ENCODE measurements around the gene TNFRSF9.

The TNFRSF9 gene

GRCh38 chr1:7940034-7940433 is 605 bp downstream of the TNFRSF9 start:
- Histone ChIP-seq H3K36me3 (ENCODE audit: insufficient read depth) (no peaks in the 10 kb centered on the region), H3K4me1 (ENCODE audit: low read depth, poor library complexity, severe bottlenecking) (no peaks in the 10 kb centered on the region), H4K20me1 (ENCODE audit: insufficient read depth) (no peaks in the 10 kb centered on the region), H3K79me2 (ENCODE audit: insufficient read depth, low read depth) (no peaks in the 10 kb centered on the region), H2AFZ (ENCODE audit: low read depth) (no peak overlapping the region), H3K4me2 (no peak overlapping the region), H3K4me3 (IDR thresholded peaks at IDR 0.05; ENCODE audit: insufficient read depth, low read depth, low read length) (no peak overlapping the region), H3K27me3 (ENCODE audit: insufficient read depth, low read depth) (no peaks in the 10 kb centered on the region), H3K27ac (no peak overlapping the region), H3K9ac (no peak overlapping the region)
- TF ChIP-seq CTCF (conservative IDR thresholded peaks at IDR 0.05; ENCODE audit: low read depth, low read length): no peak

- Histone ChIP-seq H3K9ac (no peak overlapping the region), H3K79me2 (ENCODE audit: insufficient read depth, low read depth) (no peaks in the 10 kb centered on the region), H2AFZ (ENCODE audit: low read depth) (no peak overlapping the region), H3K4me1 (ENCODE audit: low read depth, poor library complexity, severe bottlenecking) (no peaks in the 10 kb centered on the region), H3K4me2 (no peak overlapping the region), H3K36me3 (ENCODE audit: insufficient read depth) (no peaks in the 10 kb centered on the region), H3K27ac (no peak overlapping the region), H3K27me3 (ENCODE audit: insufficient read depth, low read depth) (no peaks in the 10 kb centered on the region), H4K20me1 (ENCODE audit: insufficient read depth) (no peaks in the 10 kb centered on the region), H3K4me3 (IDR thresholded peaks at IDR 0.05; ENCODE audit: insufficient read depth, low read depth, low read length) (no peak overlapping the region)
- TF ChIP-seq CTCF (conservative IDR thresholded peaks at IDR 0.05; ENCODE audit: low read depth, low read length): no peak
Measured at GRCh38 chr1:7938070-7938469, 2.6 kb downstream of the TNFRSF9 start.

DNA sequence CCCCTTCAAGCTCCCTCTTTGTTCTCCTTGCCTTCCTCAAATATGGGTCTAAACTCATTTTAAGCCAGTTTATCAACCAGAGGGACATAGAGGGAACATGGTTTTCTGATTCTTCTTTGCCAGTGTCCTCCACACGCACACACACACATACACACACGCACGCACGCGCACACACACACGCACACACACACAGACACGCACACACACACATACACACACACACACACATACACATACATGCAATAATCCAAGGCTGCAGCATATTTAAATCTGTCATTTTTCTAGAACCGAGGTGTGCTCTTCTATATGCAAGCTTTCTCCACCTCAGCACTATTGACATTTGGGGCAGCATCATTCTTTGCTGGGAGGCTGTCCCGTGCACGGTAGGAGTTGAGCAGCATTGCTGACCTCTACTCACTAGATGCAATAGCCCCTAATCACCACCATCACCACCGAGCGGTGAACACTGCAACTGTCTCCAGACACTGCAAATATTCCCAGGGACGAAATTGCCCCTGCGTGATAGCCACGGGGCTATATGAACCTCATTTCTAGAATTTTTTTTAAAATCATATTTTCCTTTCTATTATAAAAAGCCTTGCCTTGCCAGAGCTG is 8.0 kb downstream of the TNFRSF9 start:
- Histone ChIP-seq H2AFZ (ENCODE audit: low read depth) (no peak overlapping the region), H3K27ac (no peak overlapping the region), H3K9ac (no peak overlapping the region), H4K20me1 (ENCODE audit: insufficient read depth) (no peaks in the 10 kb centered on the region), H3K4me1 (ENCODE audit: low read depth, poor library complexity, severe bottlenecking) (no peaks in the 10 kb centered on the region), H3K27me3 (ENCODE audit: insufficient read depth, low read depth) (no peaks in the 10 kb centered on the region), H3K36me3 (ENCODE audit: insufficient read depth) (no peaks in the 10 kb centered on the region), H3K4me2 (no peak overlapping the region), H3K79me2 (ENCODE audit: insufficient read depth, low read depth) (no peaks in the 10 kb centered on the region), H3K4me3 (IDR thresholded peaks at IDR 0.05; ENCODE audit: insufficient read depth, low read depth, low read length) (no peak overlapping the region)
- TF ChIP-seq CTCF (conservative IDR thresholded peaks at IDR 0.05; ENCODE audit: low read depth, low read length): no peak

DNA sequence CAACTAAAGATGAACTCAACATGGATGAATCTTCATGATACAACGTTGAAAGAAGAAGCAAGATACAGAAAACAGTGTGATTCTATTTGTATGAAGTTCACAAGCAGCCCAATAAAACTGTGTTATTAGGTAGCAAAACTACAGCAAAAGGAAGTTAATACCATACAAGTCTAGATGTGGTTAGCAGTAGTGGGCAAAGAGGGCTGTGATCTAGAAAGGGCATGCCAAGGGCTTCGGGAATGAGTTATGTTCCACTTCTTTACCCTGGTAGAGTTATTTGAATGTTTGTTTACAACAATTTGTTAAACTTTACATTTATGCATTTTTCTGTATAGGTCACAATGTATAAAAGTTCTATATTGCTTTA is 9.2 kb downstream of the TNFRSF9 start:
- TF ChIP-seq CTCF (conservative IDR thresholded peaks at IDR 0.05; ENCODE audit: low read depth, low read length): no peak
- no peaks in the 10 kb centered on the region for H3K27me3 ChIP-seq (ENCODE audit: insufficient read depth, low read depth)
- no peaks in the 10 kb centered on the region for H3K79me2 ChIP-seq (ENCODE audit: insufficient read depth, low read depth)
- no peak overlapping the region for H3K9ac ChIP-seq
- no peaks in the 10 kb centered on the region for H4K20me1 ChIP-seq (ENCODE audit: insufficient read depth)
- H3K4me1 ChIP-seq (ENCODE audit: low read depth, poor library complexity, severe bottlenecking): no peaks in the 10 kb centered on the region
- H3K27ac ChIP-seq: no peak overlapping the region
- H3K36me3 ChIP-seq (ENCODE audit: insufficient read depth): no peaks in the 10 kb centered on the region
- no peak overlapping the region for H3K4me2 ChIP-seq
- no peak overlapping the region for H2AFZ ChIP-seq (ENCODE audit: low read depth)
- no peak overlapping the region for H3K4me3 ChIP-seq (IDR thresholded peaks at IDR 0.05; ENCODE audit: insufficient read depth, low read depth, low read length)

All from KMS-11 (cell line).